K562 (cell line): Measurements from ENCODE around the gene LPCAT1. TPM values are rescaled to one million over a fixed set of nuclear protein-coding genes. Genes with fewer than 3 reads are reported as not detected.

Source experiments
- ARID3B ChIP-seq: fragments of 250-450 bp; sonication (Bioruptor Pico); IDR thresholded peaks from 2 replicates; pipeline ENCODE4 v1.4.0; 2020; ENCODE audit warnings: borderline replicate concordance
- BHLHE40 ChIP-seq: IDR thresholded peaks from 2 replicates; pipeline ENCODE4 v1.6.1; 2011; ENCODE audit warnings: low read length, improper control_type of control experiment
- EGR1 ChIP-seq: fragments of 450-650 bp; conservative IDR thresholded peaks from 2 replicates; pipeline ENCODE4 v1.6.1; 2017; ENCODE audit warnings: mild to moderate bottlenecking
- ETV1 ChIP-seq: fragments of 450-650 bp; conservative IDR thresholded peaks from 2 replicates; pipeline ENCODE4 v1.6.1; 2016; ENCODE audit warnings: missing genetic modification characterization, control low read depth, low read depth, missing compliant biosample characterization
- EZH2 ChIP-seq: IDR thresholded peaks from 2 replicates; pipeline ENCODE4 v1.6.1; 2012; ENCODE audit warnings: low read depth, mild to moderate bottlenecking, inconsistent platforms, low read length, borderline replicate concordance
- GABPB2 ChIP-seq: fragments of 250-450 bp; sonication (Bioruptor Pico); conservative IDR thresholded peaks from 2 replicates; pipeline ENCODE4 v1.5.1; 2021; ENCODE audit warnings: mild to moderate bottlenecking
- HNRNPLL ChIP-seq: fragments of 200-400 bp; formaldehyde crosslinking; IDR thresholded peaks from 2 replicates; pipeline ENCODE4 v1.6.1; 2017; ENCODE audit warnings: low read length, low read depth, mild to moderate bottlenecking; ENCODE audit not compliant: poor library complexity, severe bottlenecking
- KDM1A ChIP-seq, 2 experiments: fragments of 450-650 bp; IDR thresholded peaks; 2 replicates each; pipeline ENCODE4 v1.6.1; 2016; ENCODE audit warnings: mild to moderate bottlenecking in 2 of 2
- NFE2 ChIP-seq: IDR thresholded peaks from 2 replicates; pipeline ENCODE4 v1.6.1; 2014; ENCODE audit warnings: antibody characterized with exemption, low read depth
- PURB ChIP-seq: sonication (generic); formaldehyde crosslinking; IDR thresholded peaks from 2 replicates; pipeline ENCODE4 v1.9.0; 2021; ENCODE audit warnings: low read depth, mild to moderate bottlenecking, missing genetic modification reagents
- TAF7 ChIP-seq: fragments of 450-650 bp; IDR thresholded peaks from 2 replicates; pipeline ENCODE4 v1.6.1; 2016; ENCODE audit warnings: missing genetic modification characterization, missing compliant biosample characterization
- TFAP4 ChIP-seq: sonication (generic); formaldehyde crosslinking; IDR thresholded peaks from 2 replicates; pipeline ENCODE4 v1.8.0; 2022; ENCODE audit warnings: missing genetic modification reagents, mild to moderate bottlenecking, moderate library complexity, borderline replicate concordance
- YY1 ChIP-seq, 3 experiments: IDR thresholded peaks; 2 replicates each; pipeline ENCODE4 v1.6.1; 2011; ENCODE audit warnings: low read length in 2 of 3, mild to moderate bottlenecking in 2 of 3, moderate library complexity in 2 of 3, borderline replicate concordance in 1 of 3, control low read depth in 1 of 3, low read depth in 1 of 3; ENCODE audit not compliant: insufficient read depth in 3 of 3, insufficient replicate concordance in 2 of 3, control insufficient read depth in 1 of 3, insufficient read length in 1 of 3; ENCODE audit errors: extremely low read depth in 1 of 3
- ZKSCAN8 ChIP-seq: fragments of 200-800 bp; sonication (Bioruptor generic); IDR thresholded peaks from 2 replicates; pipeline ENCODE4 v1.6.1; 2016; ENCODE audit warnings: missing genetic modification characterization, missing compliant biosample characterization
- ZMIZ1 ChIP-seq, 2 experiments: fragments of 150-350 bp in 1 of 2; IDR thresholded peaks; 2 replicates each; pipeline ENCODE4 v1.6.1; 2012 to 2016; ENCODE audit warnings: low read depth in 2 of 2, low read length in 2 of 2, mild to moderate bottlenecking in 1 of 2, moderate library complexity in 1 of 2
- ZNF140 ChIP-seq: fragments of 250-450 bp; sonication (Bioruptor Pico); IDR thresholded peaks from 2 replicates; pipeline ENCODE4 v1.8.0; 2021; ENCODE audit warnings: moderate library complexity, mild to moderate bottlenecking, inconsistent platforms
- ZNF253 ChIP-seq: fragments of 250-450 bp; sonication (Bioruptor Pico); conservative IDR thresholded peaks from 2 replicates; pipeline ENCODE4 v1.6.1; 2021; ENCODE audit warnings: mild to moderate bottlenecking
- polyA plus RNA-seq, 8 experiments: library from polyadenylated mRNA; depleted of rRNA in 4 of 8; stranded (reverse) in 5 of 8; unstranded in 3 of 8; fragments of >200 nt; fragmentation: Nextera tagmentation in 2 of 8; fragmentation: Illumina TruSeq in 1 of 8; extraction: Ambion mirVana in 2 of 8; extraction: Trizol in 1 of 8; gene quantifications; 2 replicates each; pipeline versions ENCODE4 v1.2.1 to v1.2.3, GENCODE V29; 2011 to 2014; ENCODE audit warnings: inconsistent platforms in 1 of 8, missing spikeins in 1 of 8
- total RNA-seq, 7 experiments: library from RNA; depleted of rRNA in 6 of 7; stranded (reverse); fragments of >200 nt in 6 of 7; fragmentation: Illumina TruSeq in 2 of 7; extraction: Trizol in 2 of 7; gene quantifications; 2 replicates each; pipeline versions ENCODE4 v1.2.1 to v1.2.3, GENCODE V29; 2011 to 2021; ENCODE audit warnings: low replicate concordance in 1 of 7

LPCAT1 gene
- total and polyA plus RNA-seq, 9 of the 15 experiments (the other 6 are each of a cell fraction or from before 2014, with no cell fraction given): 0.14 to 18.4 (median 13.9) TPM

- TF ChIP-seq ARID3B (CRISPR knock-in tag): no peak
- peak in 1 of 3 experiments; percentile 42 for TF ChIP-seq YY1 (IDR thresholded peaks at IDR 0.05; ENCODE audit: borderline replicate concordance in 1 of 3, control insufficient read depth in 1 of 3, extremely low read depth in 1 of 3, insufficient read depth in 3 of 3, insufficient read length in 1 of 3, insufficient replicate concordance in 2 of 3, low read depth in 1 of 3, low read length in 2 of 3)
- TF ChIP-seq EGR1: peak; percentile 92
- no peak for TF ChIP-seq EZH2
- TF ChIP-seq NFE2: 0 out of 2 replicates have a peak, but pooled peaks have one; percentile 22
- no peak for TF ChIP-seq ZMIZ1 (IDR thresholded peaks at IDR 0.05; ENCODE audit: low read depth in 2 of 2, low read length in 2 of 2)
- TF ChIP-seq ZNF140: no peak
- 0 out of 2 replicates have a peak, but pooled peaks have one; percentile 9 for TF ChIP-seq BHLHE40
- TF ChIP-seq PURB (CRISPR knock-in tag): no peak
- no peak for TF ChIP-seq ZKSCAN8 (CRISPR knock-in tag)
- no peak for TF ChIP-seq ETV1 (tag)
- no peak for TF ChIP-seq TAF7
- TF ChIP-seq TFAP4: 0 out of 2 replicates have a peak, but pooled peaks have one; percentile 35
- TF ChIP-seq HNRNPLL: no peak
- no peak for TF ChIP-seq ZNF253 (CRISPR knock-in tag)
- TF ChIP-seq GABPB2 (CRISPR knock-in tag): no peak
- no peak for TF ChIP-seq KDM1A (IDR thresholded peaks at IDR 0.05)
Measured at GRCh38 chr5:1521671-1522600, 1.8 kb downstream of the LPCAT1 start (continued).
